MV-4-11 (cell line): ENCODE data around the gene TNFRSF1A.

Experiments
- DNase-seq: peaks from one replicate; lab custom pipeline; 2025; lab: John Stamatoyannopoulos, UW

The TNFRSF1A gene

GRCh38 chr12:6341417-6342139 is at the start of gene TNFRSF1A:
Gene TNFRSF1A, minus strand, starts transcription at chr12:6342076. Its CDS starts 262 bp downstream, at chr12:6341814.
- peak; percentile 86 for DNase-seq

DNA sequence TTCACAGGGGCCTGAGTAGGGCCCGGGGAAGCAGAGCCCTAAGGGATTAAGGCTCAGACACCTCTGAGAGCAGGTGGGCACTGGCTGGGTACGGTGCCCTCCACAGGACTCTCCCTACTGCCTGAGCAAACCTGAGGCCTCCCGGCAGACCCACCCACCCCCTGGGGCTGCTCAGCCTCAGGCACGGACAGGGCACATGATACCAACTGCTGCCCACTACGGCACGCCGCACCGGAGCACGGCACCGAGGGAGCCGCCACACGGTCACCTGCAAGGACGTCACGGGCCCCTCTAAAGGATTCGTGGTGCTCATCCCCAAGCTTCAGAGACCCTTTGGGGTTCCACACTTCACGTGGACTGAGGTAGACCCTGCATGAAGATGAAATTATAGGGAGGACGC is 49.1 kb upstream of the TNFRSF1A start:
- DNase-seq, result no peak

GRCh38 chr12:6390084-6390799 is 48.4 kb upstream of the TNFRSF1A start:
- no peak for DNase-seq

GRCh38 chr12:6387541-6387940 is 45.7 kb upstream of the TNFRSF1A start:
- no peak for DNase-seq

DNA sequence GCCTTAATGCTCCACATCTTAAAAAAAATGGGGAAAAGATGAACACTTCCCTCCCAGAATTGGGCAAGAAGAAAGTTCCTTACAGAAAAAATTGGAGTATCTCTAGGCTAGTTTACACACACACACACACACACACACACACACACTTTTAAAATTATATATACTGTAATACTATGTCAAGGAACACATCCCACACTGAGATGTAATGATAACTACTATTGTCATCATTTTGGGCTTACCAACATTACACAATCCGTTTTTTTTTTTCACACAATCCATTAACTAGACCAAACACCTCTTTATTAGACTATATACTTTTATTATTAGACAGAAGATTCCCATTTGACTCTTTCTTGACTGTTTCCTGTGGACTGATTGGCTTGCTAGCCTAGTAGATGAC is 44.6 kb upstream of the TNFRSF1A start:
- no peak for DNase-seq

- DNase-seq, result no peak
These were observed 44.2 kb upstream of the TNFRSF1A start for GRCh38 chr12:6386038-6386437.

DNA sequence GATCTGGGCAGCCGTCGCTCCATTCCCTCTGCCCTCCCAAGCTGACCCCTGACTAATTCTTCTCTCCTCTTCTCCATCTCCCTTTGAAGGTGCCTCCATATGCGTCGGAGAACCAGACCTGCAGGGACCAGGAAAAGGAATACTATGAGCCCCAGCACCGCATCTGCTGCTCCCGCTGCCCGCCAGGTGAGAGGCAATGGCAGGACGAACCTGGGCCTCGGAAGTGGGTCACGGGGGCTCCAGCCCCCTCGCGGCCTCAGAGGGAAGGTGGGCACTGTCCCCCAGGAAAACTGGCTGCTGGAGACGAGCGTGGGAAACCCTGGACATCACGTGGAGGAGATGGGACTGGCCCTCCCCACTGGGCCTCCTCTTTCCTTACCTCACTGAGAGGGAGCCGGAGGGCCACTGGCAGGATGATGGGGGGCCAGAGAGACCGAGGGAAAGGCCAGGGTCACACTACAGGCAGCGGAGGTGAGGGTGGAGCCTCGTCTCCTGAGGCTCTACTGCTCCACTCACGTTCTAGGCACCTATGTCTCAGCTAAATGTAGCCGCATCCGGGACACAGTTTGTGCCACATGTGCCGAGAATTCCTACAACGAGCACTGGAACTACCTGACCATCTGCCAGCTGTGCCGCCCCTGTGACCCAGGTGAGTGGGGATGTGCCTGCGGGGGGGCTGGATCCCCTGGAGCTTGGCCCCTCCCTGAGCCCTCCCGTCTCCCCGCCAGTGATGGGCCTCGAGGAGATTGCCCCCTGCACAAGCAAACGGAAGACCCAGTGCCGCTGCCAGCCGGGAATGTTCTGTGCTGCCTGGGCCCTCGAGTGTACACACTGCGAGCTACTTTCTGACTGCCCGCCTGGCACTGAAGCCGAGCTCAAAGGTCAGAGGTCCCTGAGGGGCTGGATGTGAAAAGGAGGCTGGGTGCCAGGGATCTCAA is 42.9 kb upstream of the TNFRSF1A start:
- DNase-seq, result no peak

GRCh38 chr12:6383572-6384498 is 42.0 kb upstream of the TNFRSF1A start, which contains the start of gene LTBR:
Gene LTBR, plus strand, starts transcription at chr12:6384162. Its CDS starts 197 bp downstream, at chr12:6384359.
- DNase-seq, result peak; percentile 87

DNA sequence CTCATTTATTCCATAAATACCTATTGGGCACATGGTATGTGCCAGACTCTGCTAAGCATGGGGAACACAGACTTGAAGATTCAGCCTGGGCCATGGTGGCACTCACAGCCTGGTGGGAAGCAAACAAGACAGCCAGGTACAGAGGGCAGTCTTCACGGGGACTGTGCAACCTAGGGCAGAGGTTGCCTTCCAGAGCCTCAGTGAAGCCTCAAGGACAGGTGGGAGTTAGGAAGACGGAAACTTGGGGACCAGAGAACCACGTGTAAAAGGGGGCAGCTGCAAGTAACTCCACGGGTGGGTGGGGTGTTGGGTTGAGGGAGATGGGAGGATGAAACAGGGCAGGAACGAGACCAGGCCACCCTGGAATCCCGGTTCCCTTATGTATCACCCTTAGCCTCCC is 41.1 kb upstream of the TNFRSF1A start:
- no peak for DNase-seq

DNA sequence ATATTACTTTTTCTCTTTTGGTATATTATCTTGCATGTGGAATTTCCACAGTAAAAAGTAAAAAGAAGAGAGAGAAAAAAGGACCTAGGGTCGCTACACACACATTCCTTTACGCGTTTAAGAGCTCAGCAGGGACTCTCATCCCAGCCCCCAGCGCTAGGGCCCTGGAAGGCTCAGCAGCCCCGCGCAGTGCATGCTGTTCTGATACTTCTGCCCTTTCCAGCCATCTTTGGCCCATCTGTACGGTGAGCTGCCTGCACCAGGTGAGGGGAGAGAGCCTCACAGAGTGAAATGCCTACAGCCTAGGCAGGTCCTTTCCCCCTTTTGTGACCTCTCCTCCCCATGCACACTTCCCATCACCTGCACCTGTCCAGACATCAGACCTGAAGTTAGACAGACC is 40.5 kb upstream of the TNFRSF1A start:
- no peak for DNase-seq

- no peak for DNase-seq
These were observed 38.6 kb upstream of the TNFRSF1A start for GRCh38 chr12:6380141-6381121.

DNA sequence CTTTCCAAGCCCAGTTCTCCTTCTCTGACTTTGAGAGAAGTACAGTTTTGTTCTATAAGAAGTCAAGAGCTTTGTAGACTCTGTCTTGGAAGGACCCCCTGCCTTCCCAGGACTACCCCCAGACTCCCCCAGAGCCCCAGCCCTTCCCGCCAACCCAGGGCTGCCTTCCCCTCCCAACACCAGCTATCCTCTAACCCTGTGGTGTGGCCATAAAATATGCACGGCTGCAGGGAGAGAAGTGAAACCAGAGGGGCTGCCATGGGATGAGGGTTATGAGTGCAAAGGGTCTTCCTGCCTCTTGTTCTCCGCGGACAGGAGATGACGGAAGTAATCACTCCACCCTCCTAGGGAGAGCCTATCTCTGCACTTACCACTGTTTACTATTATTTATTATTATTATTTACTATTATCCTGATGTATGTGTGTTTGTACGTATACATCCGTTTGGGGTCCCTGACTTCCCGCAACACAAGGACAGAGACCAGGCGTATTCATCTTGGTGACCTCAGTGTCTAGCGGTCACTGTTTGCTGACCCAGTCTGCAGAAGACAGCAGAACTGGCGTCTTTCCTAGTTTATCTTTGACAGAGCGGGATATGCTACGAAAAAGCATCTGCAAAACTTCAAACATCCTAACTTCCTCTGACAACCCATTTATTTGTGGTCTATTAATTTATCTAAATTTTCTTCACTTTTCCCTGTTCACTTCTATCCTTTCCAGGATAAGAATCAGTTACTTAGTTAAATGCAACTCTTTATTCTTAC is 37.0 kb upstream of the TNFRSF1A start:
- DNase-seq, result peak; percentile 84

- DNase-seq, result no peak
These were observed 35.8 kb upstream of the TNFRSF1A start for GRCh38 chr12:6377667-6377994.

GRCh38 chr12:6376870-6377666 is 35.2 kb upstream of the TNFRSF1A start:
- DNase-seq, result no peak

DNA sequence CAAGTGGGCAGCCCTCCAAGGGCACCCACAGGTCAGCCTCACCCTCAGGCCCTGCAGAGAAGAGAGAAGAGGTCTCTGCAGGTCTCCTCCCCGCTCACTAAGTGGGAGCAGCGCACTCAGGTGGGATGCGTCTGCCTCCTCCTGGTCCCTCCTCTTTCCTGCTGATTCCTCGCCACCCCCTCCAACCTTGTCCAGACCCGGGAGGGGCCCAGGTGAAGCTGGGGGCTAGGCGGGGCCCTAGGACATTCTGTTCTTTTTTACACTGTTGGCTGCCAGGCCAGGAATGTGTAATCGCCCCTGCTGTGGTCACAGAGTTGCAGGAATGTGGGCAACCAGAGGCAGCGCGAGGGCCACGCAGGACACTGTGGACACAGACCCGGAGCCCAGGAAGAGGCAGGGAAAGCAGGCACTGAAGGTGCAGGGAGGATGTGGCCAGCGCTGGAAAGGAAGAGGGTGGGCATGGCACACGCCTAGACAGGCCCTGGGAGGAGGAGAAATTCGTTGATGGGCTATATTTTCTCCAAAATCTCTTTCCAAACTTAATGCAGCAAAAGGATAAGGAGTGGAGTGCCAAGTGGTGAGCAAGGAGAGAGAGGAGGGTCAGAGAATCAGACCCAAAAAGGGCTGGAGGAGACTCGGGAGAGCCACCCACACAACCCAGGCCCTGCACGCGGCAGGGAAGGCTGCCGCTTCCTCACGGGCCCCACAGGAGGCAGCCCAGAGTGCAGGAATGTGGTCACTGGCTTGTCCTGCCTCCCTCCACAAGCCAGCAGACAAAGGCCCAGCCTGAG is 34.4 kb upstream of the TNFRSF1A start:
- peak; percentile 24 for DNase-seq

GRCh38 chr12:6375269-6376078 is 33.6 kb upstream of the TNFRSF1A start, which contains the start of gene SCNN1A:
Gene SCNN1A, minus strand, starts transcription at chr12:6375563. Its CDS starts 780 bp downstream, at chr12:6374783.
- DNase-seq, result no peak

GRCh38 chr12:6374786-6375160 is 32.9 kb upstream of the TNFRSF1A start:
- DNase-seq, result no peak
